Diencephalon (tissue), 1 donor: ENCODE results near the gene TP53AIP1. TPM values are rescaled to one million over a fixed set of nuclear protein-coding genes. Genes with fewer than 3 reads are reported as not detected.

ENCODE experiments used
- total RNA-seq: library from RNA; depleted of rRNA; stranded (reverse); fragments of >200 nt; gene quantifications from one replicate; pipeline ENCODE4 v1.2.3, GENCODE V29; 2014

TP53AIP1 gene, protein sequence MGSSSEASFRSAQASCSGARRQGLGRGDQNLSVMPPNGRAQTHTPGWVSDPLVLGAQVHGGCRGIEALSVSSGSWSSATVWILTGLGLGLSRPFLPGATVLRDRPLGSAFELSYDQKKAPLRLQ
- 1.2 TPM for total RNA-seq

GRCh38 chr11:128942817-128943427, at the start of gene TP53AIP1:
Gene TP53AIP1, minus strand, starts transcription at chr11:128942871. Its CDS starts 5,053 bp downstream, at chr11:128937818.

GRCh38 chr11:128890543-128891368, 51.9 kb downstream of the TP53AIP1 start, which contains the start of gene KCNJ5:
Gene KCNJ5, plus strand, starts transcription at chr11:128891356. Its CDS starts 19,918 bp downstream, at chr11:128911274.

Other genes starting within 250 kb of the TP53AIP1 start
- gene FLI1, start 248.8 kb downstream of the TP53AIP1 start, total RNA-seq, result 6.7 TPM
- 0.23 TPM for gene KCNJ1, start 75.6 kb downstream of the TP53AIP1 start, total RNA-seq
- gene KCNJ5, start 51.5 kb downstream of the TP53AIP1 start, total RNA-seq, result 4.4 TPM
- 79.6 TPM for gene ARHGAP32, start 249.5 kb upstream of the TP53AIP1 start, total RNA-seq